Cardiac muscle cell (in vitro differentiated cells and primary cell): ENCODE measurements around the gene PNPLA2. TPM values are rescaled to one million over a fixed set of nuclear protein-coding genes. Genes with fewer than 3 reads are reported as not detected.
A peak's percentile ranks its signal among the peaks of the same experiment; 100 is the strongest.

Source experiments
- DNase-seq, 2 donors: peaks; one replicate each; pipeline versions ENCODE4 v3.0.0 to v3.0.0-alpha.2; 2010 to 2017; ENCODE audit warnings: low read depth in 1 of 2, low spot score in 1 of 2
- H3K27ac ChIP-seq: fragments of 200-600 bp; sonication (generic); 2 replicates; pipeline ENCODE4 v1.5.1; 2016
- H3K27me3 ChIP-seq: fragments of 200-600 bp; sonication (generic); 2 replicates; pipeline ENCODE4 v1.6.0; 2016; ENCODE audit warnings: control low read depth
- H3K36me3 ChIP-seq: fragments of 200-600 bp; sonication (generic); 2 replicates; pipeline ENCODE4 v1.5.1; 2016; ENCODE audit warnings: control low read depth
- H3K4me1 ChIP-seq: fragments of 200-600 bp; sonication (generic); 2 replicates; pipeline ENCODE4 v1.8.1; 2017; ENCODE audit warnings: low read depth, mild to moderate bottlenecking, mixed run types
- H3K4me3 ChIP-seq: fragments of 200-600 bp; sonication (generic); 2 replicates; pipeline ENCODE4 v1.5.1; 2016; ENCODE audit warnings: mild to moderate bottlenecking
- H3K9me3 ChIP-seq: fragments of 200-600 bp; sonication (generic); 2 replicates; pipeline ENCODE4 v1.5.1; 2017; ENCODE audit warnings: low read depth, mild to moderate bottlenecking, control low read depth
- CTCF ChIP-seq: IDR thresholded peaks from 2 replicates; pipeline ENCODE4 v1.5.1; 2012; ENCODE audit warnings: low read depth, mild to moderate bottlenecking, low read length
- polyA plus RNA-seq: library from polyadenylated mRNA; unstranded; fragments of >200 nt; fragmentation: Nextera tagmentation; extraction: Ambion mirVana; gene quantifications from 2 replicates; pipeline ENCODE4 v1.2.1, GENCODE V29; 2016
- total RNA-seq: library from RNA; depleted of rRNA; stranded (reverse); fragments of >200 nt; gene quantifications from 2 replicates; pipeline ENCODE4 v1.2.3, GENCODE V29; 2016

The PNPLA2 gene
- total and polyA plus RNA-seq, 2 experiments from 2014 or later, result 81.6 to 99.9 TPM

GRCh38 chr11:829847-830294 lies 11.2 kb downstream of the PNPLA2 start:
- H3K4me1 ChIP-seq, result peaks cover 34% of the 10 kb centered on the region
- no peaks in the 10 kb centered on the region for H3K9me3 ChIP-seq
- no peak overlapping the region for H3K27ac ChIP-seq
- peaks cover 29% of the 10 kb centered on the region for H3K27me3 ChIP-seq
- TF ChIP-seq CTCF, result no peak
- no peaks in the 10 kb centered on the region for H3K36me3 ChIP-seq
- DNase-seq, result no peak
- H3K4me3 ChIP-seq, result peak overlapping the region; percentile 31

- no peaks in the 10 kb centered on the region for H3K9me3 ChIP-seq
- DNase-seq, result peak; percentile 67 to 90
- H3K27me3 ChIP-seq, result peaks cover 29% of the 10 kb centered on the region
- TF ChIP-seq CTCF, result no peak
- H3K4me1 ChIP-seq, result peaks cover 34% of the 10 kb centered on the region
- H3K27ac ChIP-seq, result no peak overlapping the region
- no peaks in the 10 kb centered on the region for H3K36me3 ChIP-seq
- peak overlapping the region; percentile 31 for H3K4me3 ChIP-seq
Measured at GRCh38 chr11:830295-831117, 11.8 kb downstream of the PNPLA2 start.

- no peak for TF ChIP-seq CTCF
- H3K27me3 ChIP-seq, result peaks cover 29% of the 10 kb centered on the region
- no peak overlapping the region for H3K27ac ChIP-seq
- H3K4me3 ChIP-seq, result no peak overlapping the region
- no peak for DNase-seq
- no peaks in the 10 kb centered on the region for H3K9me3 ChIP-seq
- H3K4me1 ChIP-seq, result peaks cover 34% of the 10 kb centered on the region
- H3K36me3 ChIP-seq, result no peaks in the 10 kb centered on the region
Measured at GRCh38 chr11:831118-831864, 12.6 kb downstream of the PNPLA2 start.

DNA sequence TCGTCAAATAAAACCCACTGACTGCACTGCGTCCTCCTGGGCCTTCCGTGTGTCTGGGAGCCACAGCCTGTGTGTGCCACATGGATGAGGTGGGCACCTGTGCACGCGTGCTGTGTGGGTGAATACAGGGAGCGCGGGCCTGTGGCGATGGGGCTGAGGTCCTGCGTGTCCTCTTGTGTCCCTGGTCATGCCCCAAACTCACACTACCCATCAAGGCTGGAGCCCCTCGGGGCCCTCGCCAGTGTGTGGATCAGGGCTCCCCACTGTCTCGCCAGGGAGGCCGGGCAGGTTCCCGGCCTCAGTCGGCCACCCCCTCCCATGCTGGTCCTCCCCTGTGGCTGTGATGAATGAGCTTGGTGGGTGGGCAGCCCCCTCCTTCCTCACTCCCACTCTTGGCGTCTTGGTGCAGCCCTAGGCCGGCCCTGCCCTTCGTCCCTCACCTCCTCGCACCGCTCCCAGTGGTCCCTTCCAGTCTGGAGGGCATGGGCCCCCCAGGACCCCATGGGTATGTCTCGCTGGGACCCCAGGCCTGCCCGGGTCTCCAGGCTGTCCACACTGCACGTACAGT lies 13.3 kb downstream of the PNPLA2 start:
- peaks cover 6% of the 10 kb centered on the region for H3K36me3 ChIP-seq
- peaks cover 30% of the 10 kb centered on the region for H3K4me1 ChIP-seq
- DNase-seq, result no peak
- no peaks in the 10 kb centered on the region for H3K9me3 ChIP-seq
- peaks cover 29% of the 10 kb centered on the region for H3K27me3 ChIP-seq
- H3K27ac ChIP-seq, result no peak overlapping the region
- peak overlapping the region; percentile 65 for H3K4me3 ChIP-seq
- no peak for TF ChIP-seq CTCF

- no peaks in the 10 kb centered on the region for H3K9me3 ChIP-seq
- no peak for TF ChIP-seq CTCF
- peaks cover 29% of the 10 kb centered on the region for H3K27me3 ChIP-seq
- peaks cover 28% of the 10 kb centered on the region for H3K4me1 ChIP-seq
- peaks cover 12% of the 10 kb centered on the region for H3K36me3 ChIP-seq
- H3K4me3 ChIP-seq, result peak within 1 kb of the TSS; percentile 65
- H3K27ac ChIP-seq, result peak within 1 kb of the TSS; percentile 67
- DNase-seq, result peak; percentile 65 to 79
Measured at GRCh38 chr11:832529-833113, 13.9 kb downstream of the PNPLA2 start, which contains the start of gene CD151. Gene CD151 (plus strand): TSS chr11:832952. CDS start chr11:836070, 3,118 bp downstream.
